ENCODE measurements around the gene IL1R2.

DNA sequence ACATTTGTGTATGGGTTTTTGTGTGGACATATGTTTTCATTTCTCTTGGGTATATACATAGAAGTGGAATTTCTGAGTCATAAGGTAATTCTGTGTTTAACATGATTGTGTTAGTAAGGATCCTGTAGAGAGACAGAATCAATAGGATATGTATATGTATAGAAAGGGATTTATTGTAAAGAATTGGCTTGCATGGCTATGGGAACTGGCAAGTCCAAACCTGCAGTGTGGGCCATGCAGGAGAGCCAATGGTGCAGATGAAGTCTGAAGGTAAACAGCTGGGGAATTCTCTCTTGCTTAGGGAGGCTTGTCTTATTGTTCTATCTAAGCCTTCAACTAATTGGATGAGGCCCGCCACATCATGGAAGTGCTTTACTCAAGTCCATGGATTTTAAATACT is 39.2 kb upstream of the IL1R2 start:
- TF ChIP-seq POLR2AphosphoS5 (IDR thresholded peaks at IDR 0.05; ENCODE audit: low read depth, low read length), result no peak
- no peak for TF ChIP-seq SPI1 (IDR thresholded peaks at IDR 0.05; ENCODE audit: low read depth, low read length)
- TF ChIP-seq POLR2A (IDR thresholded peaks at IDR 0.05; ENCODE audit: low read depth, low read length), result no peak
- TF ChIP-seq PAX5 (IDR thresholded peaks at IDR 0.05; ENCODE audit: insufficient read depth, low read length, severe bottlenecking), result no peak
- no peak for TF ChIP-seq TAF1 (IDR thresholded peaks at IDR 0.05; ENCODE audit: low read depth, low read length)
- TF ChIP-seq POU2F2 (IDR thresholded peaks at IDR 0.05; ENCODE audit: low read depth, low read length), result no peak
